Body of pancreas (tissue), 4 donors: ENCODE results near the gene TIFAB.

Experiments used
- CTCF ChIP-seq, 7 experiments: fragments of 450-650 bp in 4 of 7; fragments of 200-600 bp in 3 of 7; sonication (generic) in 3 of 7; IDR thresholded peaks; one replicate each; pipeline ENCODE4 v1.5.1; 2016 to 2019; ENCODE audit warnings: antibody characterized with exemption in 7 of 7
- POLR2A ChIP-seq, 3 donors: fragments of 450-650 bp; IDR thresholded peaks; one replicate each; pipeline ENCODE4 v1.6.1; 2016; ENCODE audit warnings: antibody characterized with exemption in 3 of 3, mild to moderate bottlenecking in 2 of 3

GRCh38 chr5:135487839-135488514, 35.8 kb upstream of the TIFAB start:
- TF ChIP-seq POLR2A (IDR thresholded peaks at IDR 0.05) (no peak), CTCF (IDR thresholded peaks at IDR 0.05) (no peak)
